Fibroblast of mammary gland (primary cell): ENCODE results near the gene C1QTNF9B.

Source experiments
- DNase-seq: peaks from one replicate; pipeline ENCODE4 v3.0.0-alpha.2; 2010; ENCODE audit warnings: low read depth
- H3K4me3 ChIP-seq: 2 replicates; pipeline ENCODE4 v1.5.1; 2011; ENCODE audit warnings: low read depth, mild to moderate bottlenecking, low read length, moderate library complexity; ENCODE audit not compliant: control insufficient read depth
- TF ChIP-seq, protein P1 (sequence below): conservative IDR thresholded peaks from 2 replicates; pipeline ENCODE4 v1.5.1; 2011; ENCODE audit warnings: low read depth, low read length, inconsistent platforms; ENCODE audit not compliant: control insufficient read depth, insufficient read depth

Gene C1QTNF9B

DNA sequence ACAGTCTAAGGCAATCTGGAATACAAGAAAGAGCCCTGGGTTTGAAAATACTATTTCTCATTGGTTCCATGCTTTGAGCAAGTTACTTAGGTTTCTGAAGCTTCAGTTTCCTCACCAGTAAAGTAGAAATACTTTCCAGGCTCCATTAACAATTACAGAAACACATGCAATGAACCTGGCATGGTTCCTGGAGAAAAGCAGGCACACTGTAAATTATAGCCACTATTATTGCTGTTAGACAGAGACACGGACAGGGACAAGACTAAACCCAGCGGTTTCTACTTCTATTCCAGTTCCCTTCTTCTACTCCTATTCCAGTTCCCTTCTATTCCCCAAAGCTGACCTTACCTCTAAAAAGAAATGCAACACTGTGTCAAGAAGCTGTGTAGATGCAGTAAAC is 49.3 kb downstream of the C1QTNF9B start:
- H3K4me3 ChIP-seq: no peak overlapping the region
- TF ChIP-seq, protein P1, sequence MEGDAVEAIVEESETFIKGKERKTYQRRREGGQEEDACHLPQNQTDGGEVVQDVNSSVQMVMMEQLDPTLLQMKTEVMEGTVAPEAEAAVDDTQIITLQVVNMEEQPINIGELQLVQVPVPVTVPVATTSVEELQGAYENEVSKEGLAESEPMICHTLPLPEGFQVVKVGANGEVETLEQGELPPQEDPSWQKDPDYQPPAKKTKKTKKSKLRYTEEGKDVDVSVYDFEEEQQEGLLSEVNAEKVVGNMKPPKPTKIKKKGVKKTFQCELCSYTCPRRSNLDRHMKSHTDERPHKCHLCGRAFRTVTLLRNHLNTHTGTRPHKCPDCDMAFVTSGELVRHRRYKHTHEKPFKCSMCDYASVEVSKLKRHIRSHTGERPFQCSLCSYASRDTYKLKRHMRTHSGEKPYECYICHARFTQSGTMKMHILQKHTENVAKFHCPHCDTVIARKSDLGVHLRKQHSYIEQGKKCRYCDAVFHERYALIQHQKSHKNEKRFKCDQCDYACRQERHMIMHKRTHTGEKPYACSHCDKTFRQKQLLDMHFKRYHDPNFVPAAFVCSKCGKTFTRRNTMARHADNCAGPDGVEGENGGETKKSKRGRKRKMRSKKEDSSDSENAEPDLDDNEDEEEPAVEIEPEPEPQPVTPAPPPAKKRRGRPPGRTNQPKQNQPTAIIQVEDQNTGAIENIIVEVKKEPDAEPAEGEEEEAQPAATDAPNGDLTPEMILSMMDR: no peak
- no peak for DNase-seq

DNA sequence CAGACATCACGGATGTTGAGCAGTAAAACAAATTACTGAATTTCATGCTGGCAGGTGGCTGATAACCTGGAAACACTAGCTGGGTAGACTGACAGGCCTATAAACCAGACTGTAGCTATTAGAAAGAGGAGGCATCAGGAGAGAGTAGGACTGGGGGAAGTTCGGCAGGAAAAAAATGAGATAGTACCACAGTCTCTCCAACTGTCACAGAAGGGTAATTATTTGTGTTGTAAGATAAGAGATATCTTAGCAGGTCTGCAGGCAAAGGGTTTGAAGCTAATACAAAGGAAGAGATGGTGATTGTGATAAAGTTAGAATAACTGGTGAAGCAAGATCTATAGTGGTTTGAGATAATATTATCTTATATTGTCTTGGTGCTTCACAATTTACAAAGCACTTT is 49.8 kb downstream of the C1QTNF9B start:
- TF ChIP-seq, protein P1: no peak
- H3K4me3 ChIP-seq: no peak overlapping the region
- DNase-seq: no peak

DNA sequence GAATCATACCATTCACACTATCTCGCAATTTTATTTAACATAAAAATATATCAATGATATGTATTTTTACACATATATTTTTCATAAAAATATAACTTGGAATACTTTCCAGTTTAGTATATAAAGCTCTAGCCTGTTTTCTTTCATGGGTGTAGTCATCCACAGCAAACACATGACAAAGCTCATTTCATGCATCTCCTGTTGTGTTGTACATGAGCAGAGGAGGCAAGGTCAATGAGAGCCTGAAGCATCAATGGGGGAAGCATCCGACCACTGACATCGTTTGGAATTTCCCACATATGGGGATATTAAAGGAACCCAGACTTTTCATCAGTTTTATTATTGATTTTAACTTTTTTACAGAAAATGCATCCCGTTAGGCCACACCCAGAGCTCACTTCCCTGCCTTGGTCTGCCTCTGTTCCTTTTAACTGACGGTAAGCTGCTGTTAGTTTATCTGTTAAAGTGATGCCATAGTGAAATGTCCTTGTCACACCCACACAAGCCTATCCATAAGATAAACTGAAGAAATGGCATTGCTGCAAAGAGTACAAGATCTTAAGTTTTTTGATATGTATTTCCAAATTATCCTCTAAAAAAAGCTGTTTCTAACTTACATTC is 52.1 kb downstream of the C1QTNF9B start:
- no peak overlapping the region for H3K4me3 ChIP-seq
- DNase-seq: no peak
- TF ChIP-seq, protein P1: no peak

DNA sequence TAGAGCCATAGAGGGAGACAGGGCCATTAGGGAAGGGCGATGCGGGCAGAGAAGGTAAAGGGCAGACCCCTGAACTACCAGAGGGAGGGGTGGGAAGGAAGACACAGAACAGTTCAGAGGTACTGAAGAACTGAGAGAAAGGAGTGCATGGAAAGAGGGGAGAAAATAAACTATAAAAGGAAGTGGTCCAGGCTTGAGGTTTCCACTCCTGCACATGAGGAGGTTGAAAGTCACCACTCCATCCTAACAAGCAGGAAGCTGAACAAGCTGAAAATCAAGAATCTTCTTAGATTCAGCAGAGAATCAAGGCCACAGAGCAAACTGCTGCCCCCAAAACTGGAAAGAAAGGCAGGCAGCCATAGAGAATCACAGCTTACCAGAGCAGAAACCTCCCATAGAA is 53.2 kb downstream of the C1QTNF9B start:
- no peak overlapping the region for H3K4me3 ChIP-seq
- TF ChIP-seq, protein P1: no peak
- DNase-seq: no peak

DNA sequence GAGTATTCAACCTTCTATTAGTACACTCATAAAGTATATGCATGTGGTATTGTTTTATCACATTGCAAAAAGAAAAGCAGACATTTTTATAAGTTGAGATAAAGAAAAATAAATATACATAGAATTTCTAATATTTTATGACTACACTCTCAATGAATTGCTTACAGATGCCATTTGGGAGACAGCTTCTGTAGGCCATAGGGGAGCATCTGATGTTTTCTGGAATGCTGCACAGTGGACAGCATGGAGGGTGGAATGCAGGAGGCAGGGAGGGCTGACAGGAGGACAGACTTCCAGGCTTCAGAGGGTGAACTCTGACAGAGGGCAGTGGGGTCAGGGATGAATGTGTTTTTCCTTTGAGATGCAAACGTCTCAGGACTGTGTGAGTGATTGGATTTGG is 53.9 kb downstream of the C1QTNF9B start:
- TF ChIP-seq, protein P1: no peak
- DNase-seq: no peak
- H3K4me3 ChIP-seq: no peak overlapping the region

DNA sequence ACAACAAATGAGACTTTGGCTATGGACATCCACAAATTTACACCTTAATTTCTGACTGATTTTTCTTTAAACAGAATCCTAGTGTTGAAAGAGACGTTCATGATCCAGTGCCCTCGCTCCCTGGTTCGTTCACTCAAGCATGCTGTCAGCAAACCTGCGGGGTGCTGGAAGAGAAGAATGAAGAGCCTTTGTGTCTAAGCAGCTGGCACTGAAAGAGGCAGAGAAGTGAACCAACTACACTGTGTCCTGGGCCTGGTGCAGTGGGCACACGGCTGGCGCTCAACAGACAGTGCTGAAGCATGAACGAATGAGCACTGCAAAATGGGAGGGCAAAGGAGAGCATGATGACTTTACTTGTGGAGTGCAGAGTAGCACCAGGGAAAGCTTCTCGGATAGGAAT is 54.9 kb downstream of the C1QTNF9B start:
- no peak for DNase-seq
- no peak overlapping the region for H3K4me3 ChIP-seq
- TF ChIP-seq, protein P1: no peak
